ENCODE data around the gene APMAP. TPM values are rescaled to one million over a fixed set of nuclear protein-coding genes. Genes with fewer than 3 reads are reported as not detected.

The APMAP gene
- total RNA-seq, 1 donor from 2014 or later: 71.7 TPM

- Histone ChIP-seq H3F3A (ENCODE audit: low read depth) (no peaks in the 10 kb centered on the region), H3K36me3 (no peaks in the 10 kb centered on the region), H2AFZ (replicated peaks) (no peak overlapping the region), H3K27me3 (no peaks in the 10 kb centered on the region), H3K4me3 (no peak overlapping the region), H3K9ac (no peak overlapping the region), H3K9me3 (ENCODE audit: low read depth) (peaks cover 3% of the 10 kb centered on the region), H3K27ac (no peak overlapping the region), H3K4me1 (no peaks in the 10 kb centered on the region), H4K20me1 (ENCODE audit: low read depth) (no peaks in the 10 kb centered on the region), H3K79me2 (ENCODE audit: low read depth) (peaks cover 4% of the 10 kb centered on the region), H3K4me2 (no peak overlapping the region)
- Mint-ChIP-seq H3K4me1 (no peaks in the 10 kb centered on the region), H3K36me3 (peaks cover 38% of the 10 kb centered on the region), H3K27me3 (ENCODE audit: insufficient read depth, low read depth) (peaks cover 6% of the 10 kb centered on the region), H3K27ac (no peak overlapping the region), H3K4me3 (no peak overlapping the region), H3K9me3 (peaks cover 4% of the 10 kb centered on the region)
- DNase-seq (ENCODE audit: low spot score): no peak
- no peak for TF ChIP-seq EZH2phosphoT487 (IDR thresholded peaks at IDR 0.05)
- TF ChIP-seq, protein P1, sequence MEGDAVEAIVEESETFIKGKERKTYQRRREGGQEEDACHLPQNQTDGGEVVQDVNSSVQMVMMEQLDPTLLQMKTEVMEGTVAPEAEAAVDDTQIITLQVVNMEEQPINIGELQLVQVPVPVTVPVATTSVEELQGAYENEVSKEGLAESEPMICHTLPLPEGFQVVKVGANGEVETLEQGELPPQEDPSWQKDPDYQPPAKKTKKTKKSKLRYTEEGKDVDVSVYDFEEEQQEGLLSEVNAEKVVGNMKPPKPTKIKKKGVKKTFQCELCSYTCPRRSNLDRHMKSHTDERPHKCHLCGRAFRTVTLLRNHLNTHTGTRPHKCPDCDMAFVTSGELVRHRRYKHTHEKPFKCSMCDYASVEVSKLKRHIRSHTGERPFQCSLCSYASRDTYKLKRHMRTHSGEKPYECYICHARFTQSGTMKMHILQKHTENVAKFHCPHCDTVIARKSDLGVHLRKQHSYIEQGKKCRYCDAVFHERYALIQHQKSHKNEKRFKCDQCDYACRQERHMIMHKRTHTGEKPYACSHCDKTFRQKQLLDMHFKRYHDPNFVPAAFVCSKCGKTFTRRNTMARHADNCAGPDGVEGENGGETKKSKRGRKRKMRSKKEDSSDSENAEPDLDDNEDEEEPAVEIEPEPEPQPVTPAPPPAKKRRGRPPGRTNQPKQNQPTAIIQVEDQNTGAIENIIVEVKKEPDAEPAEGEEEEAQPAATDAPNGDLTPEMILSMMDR (IDR thresholded peaks at IDR 0.05): no peak
- TF ChIP-seq EZH2 (IDR thresholded peaks at IDR 0.05): no peak
These were observed 21.8 kb downstream of the APMAP start for GRCh38 chr20:24970754-24971153.

DNA sequence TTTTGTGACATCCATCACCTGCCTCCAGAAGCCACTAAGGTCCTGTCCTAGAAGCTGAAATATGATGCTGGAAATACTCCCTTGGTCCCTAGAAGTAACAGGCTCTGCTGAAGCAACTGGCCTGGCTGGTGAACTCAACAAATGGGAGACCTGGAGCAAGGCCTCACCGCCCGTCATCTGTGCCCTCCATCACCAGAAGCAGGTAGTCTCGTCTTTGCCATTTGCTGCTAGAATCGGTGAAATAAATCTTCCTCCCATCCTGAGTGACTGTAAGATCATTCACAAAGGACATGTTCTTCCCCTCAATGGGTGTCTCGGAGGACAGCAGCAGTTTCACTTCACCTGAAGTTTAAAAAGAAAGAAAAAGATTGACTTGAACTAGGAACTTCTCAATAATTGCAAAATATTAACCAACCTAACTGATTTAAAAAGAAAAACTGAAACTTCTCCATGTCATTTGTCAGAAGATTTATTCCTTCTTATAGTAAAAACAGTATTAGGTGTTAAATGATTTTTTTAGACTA is 22.5 kb downstream of the APMAP start:
- no peaks in the 10 kb centered on the region for H3K4me1 ChIP-seq
- Mint-ChIP-seq H3K36me3 (peaks cover 34% of the 10 kb centered on the region), H3K27me3 (ENCODE audit: insufficient read depth, low read depth) (peaks cover 6% of the 10 kb centered on the region), H3K27ac (no peak overlapping the region), H3K4me1 (no peaks in the 10 kb centered on the region), H3K9me3 (no peaks in the 10 kb centered on the region), H3K4me3 (no peak overlapping the region)
- TF ChIP-seq EZH2 (IDR thresholded peaks at IDR 0.05): no peak
- no peak for TF ChIP-seq EZH2phosphoT487 (IDR thresholded peaks at IDR 0.05)
- H3K79me2 ChIP-seq (ENCODE audit: low read depth): no peaks in the 10 kb centered on the region
- no peak overlapping the region for H3K27ac ChIP-seq
- no peak overlapping the region for H3K9ac ChIP-seq
- H3K9me3 ChIP-seq (ENCODE audit: low read depth): no peaks in the 10 kb centered on the region
- H3K36me3 ChIP-seq: no peaks in the 10 kb centered on the region
- H2AFZ ChIP-seq (replicated peaks): no peak overlapping the region
- H4K20me1 ChIP-seq (ENCODE audit: low read depth): no peaks in the 10 kb centered on the region
- H3K27me3 ChIP-seq: no peaks in the 10 kb centered on the region
- no peaks in the 10 kb centered on the region for H3F3A ChIP-seq (ENCODE audit: low read depth)
- H3K4me3 ChIP-seq: no peak overlapping the region
- no peak overlapping the region for H3K4me2 ChIP-seq
- DNase-seq (ENCODE audit: low spot score): no peak

GRCh38 chr20:24969186-24970029 is 23.1 kb downstream of the APMAP start:
- TF ChIP-seq EZH2phosphoT487 (IDR thresholded peaks at IDR 0.05) (no peak), EZH2 (IDR thresholded peaks at IDR 0.05) (no peak)
- TF ChIP-seq, protein P1 (IDR thresholded peaks at IDR 0.05): no peak
- Mint-ChIP-seq H3K27ac (no peak overlapping the region), H3K4me1 (no peaks in the 10 kb centered on the region), H3K36me3 (peaks cover 33% of the 10 kb centered on the region), H3K27me3 (ENCODE audit: insufficient read depth, low read depth) (peaks cover 6% of the 10 kb centered on the region), H3K9me3 (no peaks in the 10 kb centered on the region), H3K4me3 (no peak overlapping the region)
- H3K27me3 ChIP-seq: no peaks in the 10 kb centered on the region
- H3K36me3 ChIP-seq: no peaks in the 10 kb centered on the region
- no peak overlapping the region for H3K4me3 ChIP-seq
- no peaks in the 10 kb centered on the region for H4K20me1 ChIP-seq (ENCODE audit: low read depth)
- no peak overlapping the region for H3K4me2 ChIP-seq
- no peaks in the 10 kb centered on the region for H3K4me1 ChIP-seq
- H3F3A ChIP-seq (ENCODE audit: low read depth): no peaks in the 10 kb centered on the region
- no peak overlapping the region for H3K9ac ChIP-seq
- no peak for DNase-seq (ENCODE audit: low spot score)
- H3K27ac ChIP-seq: no peak overlapping the region
- no peak overlapping the region for H2AFZ ChIP-seq (replicated peaks)
- H3K79me2 ChIP-seq (ENCODE audit: low read depth): no peaks in the 10 kb centered on the region
- no peaks in the 10 kb centered on the region for H3K9me3 ChIP-seq (ENCODE audit: low read depth)

- Mint-ChIP-seq H3K9me3 (no peaks in the 10 kb centered on the region), H3K4me3 (no peak overlapping the region), H3K36me3 (peaks cover 34% of the 10 kb centered on the region), H3K4me1 (no peaks in the 10 kb centered on the region), H3K27ac (no peak overlapping the region), H3K27me3 (ENCODE audit: insufficient read depth, low read depth) (peaks cover 6% of the 10 kb centered on the region)
- no peaks in the 10 kb centered on the region for H3K4me1 ChIP-seq
- DNase-seq (ENCODE audit: low spot score): no peak
- H3K27me3 ChIP-seq: no peaks in the 10 kb centered on the region
- H3K9me3 ChIP-seq (ENCODE audit: low read depth): no peaks in the 10 kb centered on the region
- H3F3A ChIP-seq (ENCODE audit: low read depth): no peaks in the 10 kb centered on the region
- H3K27ac ChIP-seq: no peak overlapping the region
- H3K9ac ChIP-seq: no peak overlapping the region
- no peak overlapping the region for H2AFZ ChIP-seq (replicated peaks)
- no peaks in the 10 kb centered on the region for H3K36me3 ChIP-seq
- no peak overlapping the region for H3K4me2 ChIP-seq
- TF ChIP-seq, protein P1 (IDR thresholded peaks at IDR 0.05): no peak
- TF ChIP-seq EZH2 (IDR thresholded peaks at IDR 0.05) (no peak), EZH2phosphoT487 (IDR thresholded peaks at IDR 0.05) (no peak)
- H3K4me3 ChIP-seq: no peak overlapping the region
- no peaks in the 10 kb centered on the region for H3K79me2 ChIP-seq (ENCODE audit: low read depth)
- H4K20me1 ChIP-seq (ENCODE audit: low read depth): no peaks in the 10 kb centered on the region
These were observed 24.2 kb downstream of the APMAP start for GRCh38 chr20:24968278-24968800.

Data from neural progenitor cell (in vitro differentiated cells).